Measurements from ENCODE around the gene TRAPPC12. TPM values are rescaled to one million over a fixed set of nuclear protein-coding genes. Genes with fewer than 3 reads are reported as not detected.

The TRAPPC12 gene
- total RNA-seq, 2 experiments from 2014 or later, result 58.7 to 64.6 TPM

DNA sequence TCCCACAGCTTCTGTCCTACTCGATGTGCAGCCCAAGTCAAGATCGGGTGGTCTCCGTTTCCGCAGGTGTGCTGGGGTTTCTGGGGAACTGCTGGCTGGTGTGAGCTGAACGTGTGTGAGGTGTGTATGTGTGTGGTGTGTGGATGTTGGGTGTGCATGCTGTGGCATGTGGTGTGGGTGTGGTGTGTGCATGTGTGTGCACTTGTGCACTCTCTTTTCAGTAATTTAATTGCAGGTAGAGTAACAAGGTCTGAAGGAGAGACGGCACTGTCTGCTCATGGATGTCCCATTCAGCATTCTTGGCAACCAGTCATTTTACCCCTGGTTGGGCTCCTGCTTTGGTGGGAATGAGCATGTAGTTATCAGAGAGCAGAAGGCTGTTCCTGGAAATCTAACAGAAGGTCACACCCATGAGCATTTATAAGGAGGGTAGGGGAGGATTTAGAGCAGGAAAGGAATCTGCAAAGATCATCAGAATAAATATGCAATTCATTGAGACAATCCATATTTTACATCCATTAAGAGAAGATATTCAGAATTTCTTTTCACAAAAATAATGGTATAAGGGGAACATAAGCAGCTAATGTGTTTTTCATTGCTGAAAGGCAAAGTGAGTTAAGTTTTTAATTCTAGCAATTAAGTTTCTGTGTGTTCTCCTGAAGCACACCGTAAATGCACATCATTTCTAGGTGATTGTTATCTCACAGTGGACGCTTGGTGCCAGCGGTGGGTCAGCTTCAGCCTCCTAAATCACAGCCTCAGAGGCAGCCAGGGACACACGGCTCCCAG, 79.1 kb downstream of the TRAPPC12 start:
- Mint-ChIP-seq H3K27ac (no peak overlapping the region), H3K4me1 (peaks cover 9% of the 10 kb centered on the region), H3K9me3 (no peaks in the 10 kb centered on the region), H3K27me3 (no peaks in the 10 kb centered on the region), H3K4me3 (no peak overlapping the region), H3K36me3 (peaks cover 11% of the 10 kb centered on the region)
- no peak for DNase-seq

DNA sequence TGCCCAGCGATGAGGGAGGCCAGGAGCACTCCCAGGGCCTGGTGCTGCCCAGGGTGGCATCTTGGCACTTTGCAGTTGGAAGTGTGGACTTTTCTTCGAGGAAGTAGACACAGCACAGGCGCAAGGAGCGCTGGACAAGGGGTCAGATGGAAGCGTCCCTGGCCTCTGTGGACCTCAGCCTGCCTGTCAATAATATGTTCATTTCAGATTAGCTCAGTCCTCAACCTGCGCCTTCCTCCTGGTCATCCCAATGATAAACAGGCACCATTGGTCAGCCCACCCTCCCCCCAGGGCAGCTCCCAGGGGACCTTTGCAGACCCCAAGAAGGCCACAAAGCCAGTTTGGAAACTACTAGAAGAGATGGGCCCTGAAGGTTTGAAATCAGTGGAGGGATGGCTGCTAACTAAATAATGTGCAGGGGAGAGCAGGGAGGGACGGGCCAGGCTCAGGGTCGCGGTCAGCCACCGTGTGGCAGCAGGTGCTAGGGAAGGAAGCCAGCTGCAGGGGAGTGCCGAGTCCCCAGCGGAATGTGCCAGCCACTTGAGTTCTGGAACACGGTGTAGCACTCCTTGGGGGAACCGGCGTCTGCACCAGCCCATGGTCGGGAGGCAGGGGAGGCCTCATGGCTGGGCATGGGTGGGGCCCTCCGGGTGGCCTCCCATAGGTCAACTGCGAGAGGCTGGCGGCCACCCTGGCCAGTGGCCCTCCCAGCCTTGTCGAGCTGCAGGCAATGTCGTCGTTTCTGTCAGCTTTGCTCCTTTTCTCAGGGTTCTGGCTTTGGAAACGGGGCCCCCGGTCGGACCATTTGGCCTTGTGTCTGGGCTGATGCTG, 79.9 kb downstream of the TRAPPC12 start:
- H3K4me3 Mint-ChIP-seq, result no peak overlapping the region
- DNase-seq, result no peak
- no peaks in the 10 kb centered on the region for H3K27me3 Mint-ChIP-seq
- peaks cover 9% of the 10 kb centered on the region for H3K4me1 Mint-ChIP-seq
- H3K9me3 Mint-ChIP-seq, result no peaks in the 10 kb centered on the region
- peaks cover 11% of the 10 kb centered on the region for H3K36me3 Mint-ChIP-seq
- H3K27ac Mint-ChIP-seq, result no peak overlapping the region

DNA sequence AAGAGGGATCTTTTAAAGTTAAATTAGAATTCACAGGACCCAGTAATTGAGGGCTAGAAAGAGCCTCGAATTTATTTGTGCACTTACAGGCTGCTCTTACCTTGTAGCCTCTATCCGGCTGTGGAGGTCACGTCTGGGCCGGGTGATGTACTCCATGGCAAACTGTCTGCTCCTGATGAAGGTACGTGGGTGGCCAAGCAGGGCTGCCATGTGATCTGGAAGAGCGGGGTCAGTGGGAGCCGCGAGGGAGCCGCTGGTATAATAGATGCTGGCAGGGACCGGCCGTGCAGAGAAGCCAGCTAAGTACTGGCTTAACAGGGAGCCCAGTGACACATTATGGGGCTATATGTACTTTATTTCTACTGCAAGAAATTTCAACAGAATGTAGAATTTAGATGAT, 80.7 kb downstream of the TRAPPC12 start:
- H3K36me3 Mint-ChIP-seq, result peaks cover 11% of the 10 kb centered on the region

DNA sequence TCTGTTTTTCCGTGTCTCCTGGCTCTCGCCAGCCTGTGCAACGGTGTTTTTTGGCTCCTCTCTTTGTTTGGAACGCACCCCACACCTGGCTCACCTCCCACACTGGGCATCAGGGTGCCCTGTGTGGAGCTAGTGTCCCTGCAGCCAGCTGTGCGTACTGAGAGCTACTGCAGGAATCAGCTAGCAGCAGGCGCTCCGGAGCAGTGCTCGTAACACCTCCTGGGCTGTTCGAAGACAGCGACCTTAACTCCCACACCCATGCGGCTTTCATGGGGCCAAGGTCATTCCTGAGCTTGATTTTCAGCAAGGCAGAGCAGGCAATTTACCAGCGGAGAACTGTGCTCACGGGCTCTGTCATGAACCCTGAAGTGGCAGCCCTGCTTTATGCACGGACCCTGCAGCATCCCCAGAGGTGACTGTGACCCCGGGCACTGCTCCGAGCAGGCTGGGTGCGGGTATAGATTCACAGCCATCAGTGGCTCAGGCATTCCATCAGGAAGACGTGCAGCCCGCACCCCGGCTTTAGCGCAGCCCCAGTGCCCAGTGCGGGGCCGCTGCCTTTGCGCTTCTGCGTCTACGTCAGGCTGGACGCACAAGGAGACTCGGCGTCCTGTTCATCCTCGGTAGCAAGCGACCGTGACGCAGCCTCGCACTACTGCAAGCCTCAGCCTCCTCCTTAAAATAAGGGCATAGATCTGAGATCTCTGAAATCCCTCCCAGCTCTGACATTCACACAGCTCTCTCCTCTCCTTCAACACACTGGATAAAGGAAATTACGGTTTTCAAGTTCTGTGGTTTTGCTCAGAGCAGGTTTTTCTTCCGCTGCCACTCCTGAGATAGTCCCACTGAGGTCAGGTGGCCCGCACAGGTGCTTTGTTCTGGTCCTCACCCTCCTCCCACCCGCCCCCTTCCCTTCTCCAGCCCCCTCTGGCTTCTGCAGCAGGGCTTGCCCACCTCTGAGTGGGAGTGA, 81.6 kb downstream of the TRAPPC12 start:
- Mint-ChIP-seq H3K36me3 (peaks cover 7% of the 10 kb centered on the region), H3K4me3 (no peak overlapping the region), H3K9me3 (no peaks in the 10 kb centered on the region), H3K4me1 (peaks cover 9% of the 10 kb centered on the region), H3K27me3 (no peaks in the 10 kb centered on the region), H3K27ac (no peak overlapping the region)
- no peak for DNase-seq

More for the DNA sequence above, 80.7 kb downstream of the TRAPPC12 start:
- Mint-ChIP-seq H3K27ac (no peak overlapping the region), H3K4me1 (peaks cover 9% of the 10 kb centered on the region), H3K9me3 (no peaks in the 10 kb centered on the region), H3K4me3 (no peak overlapping the region), H3K27me3 (no peaks in the 10 kb centered on the region)
- DNase-seq, result no peak

DNA sequence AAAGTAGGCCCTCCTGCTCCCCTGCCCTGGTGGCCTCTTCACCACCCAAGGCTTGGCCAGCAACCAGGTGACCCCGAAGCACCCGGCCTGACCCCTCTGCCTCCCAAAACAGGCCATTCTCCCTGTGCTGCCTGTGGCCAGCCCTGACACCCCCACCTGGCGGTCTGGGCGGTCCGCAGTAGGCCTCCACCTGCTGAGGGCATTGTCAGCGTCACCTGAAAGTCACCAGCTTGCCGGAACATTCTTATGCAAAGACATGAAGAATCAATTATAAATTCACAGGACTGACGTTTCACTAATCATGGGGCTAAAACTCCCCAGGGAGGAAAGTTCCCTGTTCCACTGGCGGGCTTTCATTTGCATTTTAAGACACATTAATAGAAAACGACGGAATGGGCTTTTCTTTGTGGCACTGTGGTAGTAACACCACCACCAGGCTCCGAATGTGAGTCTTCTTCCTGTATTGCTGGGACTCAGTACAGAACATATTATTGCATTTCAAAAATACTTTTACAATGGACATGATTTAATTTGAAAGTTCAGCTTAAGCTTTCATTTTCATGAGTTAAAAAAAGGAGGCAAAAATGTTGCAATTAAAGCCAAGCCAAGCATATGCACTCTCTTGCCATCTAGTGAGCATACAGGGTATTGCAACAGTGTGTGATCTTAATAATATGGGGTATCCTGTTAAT, 82.5 kb downstream of the TRAPPC12 start:
- peaks cover 3% of the 10 kb centered on the region for H3K36me3 Mint-ChIP-seq
- peaks cover 9% of the 10 kb centered on the region for H3K4me1 Mint-ChIP-seq
- H3K4me3 Mint-ChIP-seq, result no peak overlapping the region
- peak; percentile 21 for DNase-seq
- H3K27ac Mint-ChIP-seq, result peak overlapping the region; percentile 84
- H3K9me3 Mint-ChIP-seq, result no peaks in the 10 kb centered on the region
- no peaks in the 10 kb centered on the region for H3K27me3 Mint-ChIP-seq

GRCh38 chr2:3462493-3463104, 83.1 kb downstream of the TRAPPC12 start:
- Mint-ChIP-seq H3K4me3 (no peak overlapping the region), H3K9me3 (no peaks in the 10 kb centered on the region), H3K27me3 (no peaks in the 10 kb centered on the region), H3K4me1 (peaks cover 9% of the 10 kb centered on the region), H3K36me3 (peaks cover 2% of the 10 kb centered on the region), H3K27ac (no peak overlapping the region)
- no peak for DNase-seq

- Mint-ChIP-seq H3K36me3 (peaks cover 8% of the 10 kb centered on the region), H3K4me1 (peaks cover 9% of the 10 kb centered on the region)
- DNase-seq, result no peak
Measured at GRCh38 chr2:3463186-3463835, 83.8 kb downstream of the TRAPPC12 start.

DNA sequence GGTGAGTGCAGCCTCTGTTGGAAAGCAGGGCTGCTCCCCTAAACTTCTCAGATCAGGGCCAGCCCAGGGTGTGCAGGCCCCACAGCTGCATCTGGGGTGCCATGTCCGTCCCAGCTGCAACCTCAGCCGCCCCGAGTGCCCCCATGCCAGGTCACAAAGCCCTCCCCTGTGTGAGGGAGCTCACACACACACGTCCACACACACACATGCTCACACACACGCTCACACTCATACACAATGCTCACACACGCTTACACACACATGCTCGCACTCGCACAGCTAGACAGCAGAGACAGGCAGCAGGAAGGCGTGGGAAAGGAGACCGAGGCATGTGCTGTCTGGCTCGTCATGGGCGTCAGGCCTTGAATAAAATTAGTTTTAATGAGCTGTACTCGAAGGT, 84.5 kb downstream of the TRAPPC12 start:
- no peak overlapping the region for H3K27ac Mint-ChIP-seq
- no peak for DNase-seq
- no peak overlapping the region for H3K4me3 Mint-ChIP-seq
- no peaks in the 10 kb centered on the region for H3K27me3 Mint-ChIP-seq
- H3K4me1 Mint-ChIP-seq, result peaks cover 9% of the 10 kb centered on the region
- H3K9me3 Mint-ChIP-seq, result no peaks in the 10 kb centered on the region
- H3K36me3 Mint-ChIP-seq, result peaks cover 11% of the 10 kb centered on the region

More at GRCh38 chr2:3463186-3463835, 83.8 kb downstream of the TRAPPC12 start:
- no peaks in the 10 kb centered on the region for H3K9me3 Mint-ChIP-seq
- H3K27ac Mint-ChIP-seq, result no peak overlapping the region
- no peaks in the 10 kb centered on the region for H3K27me3 Mint-ChIP-seq
- no peak overlapping the region for H3K4me3 Mint-ChIP-seq

DNA sequence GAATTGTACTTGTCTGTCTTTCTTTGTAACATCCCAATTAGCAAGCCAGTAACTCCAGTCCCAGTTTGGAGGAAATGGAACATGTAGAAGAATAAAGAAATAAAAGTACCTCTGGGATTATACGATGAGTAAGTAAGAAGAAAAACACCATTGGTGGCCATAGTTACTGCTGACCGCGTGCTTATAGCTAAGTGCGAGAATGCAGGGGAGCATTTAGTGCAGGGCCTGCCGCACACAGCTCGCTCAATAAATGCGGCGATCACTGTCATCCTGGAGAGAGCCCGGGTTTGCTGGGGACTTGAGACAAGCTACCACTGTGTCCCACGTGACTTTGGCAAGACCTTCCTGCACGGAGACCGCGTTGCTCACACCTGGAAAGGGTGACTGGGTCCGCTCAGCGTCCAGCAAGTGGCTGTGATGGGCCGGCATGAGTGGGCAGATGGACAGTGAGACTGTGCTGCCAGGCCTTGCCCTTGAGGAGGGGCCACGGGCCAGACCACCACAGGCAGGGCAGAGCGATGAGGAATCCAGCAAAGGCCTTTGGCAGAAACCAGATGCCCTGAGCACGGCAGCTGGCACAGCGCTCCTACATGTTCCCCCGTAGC, 85.0 kb downstream of the TRAPPC12 start:
- no peaks in the 10 kb centered on the region for H3K27me3 Mint-ChIP-seq
- H3K9me3 Mint-ChIP-seq, result no peaks in the 10 kb centered on the region
- no peak overlapping the region for H3K4me3 Mint-ChIP-seq
- H3K27ac Mint-ChIP-seq, result no peak overlapping the region
- no peak for DNase-seq
- peaks cover 11% of the 10 kb centered on the region for H3K36me3 Mint-ChIP-seq
- H3K4me1 Mint-ChIP-seq, result peaks cover 9% of the 10 kb centered on the region

DNA sequence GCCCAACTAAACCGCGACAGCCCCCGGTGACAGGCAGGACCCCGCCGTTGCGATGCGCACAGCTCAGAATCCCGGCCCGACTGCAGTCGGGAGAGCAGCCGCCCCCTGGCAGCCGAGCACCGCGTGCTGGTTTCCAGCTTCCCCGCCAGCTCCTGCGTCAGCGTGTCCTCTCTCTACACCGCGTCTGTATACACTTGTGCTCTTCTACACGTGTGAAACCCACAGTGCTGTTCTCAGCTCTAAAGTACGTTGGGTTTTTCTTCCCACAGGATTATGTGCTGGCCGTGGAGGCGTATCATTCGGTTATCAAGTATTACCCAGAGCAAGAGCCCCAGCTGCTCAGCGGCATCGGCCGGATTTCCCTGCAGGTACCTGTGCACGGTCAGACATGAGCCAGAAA, 85.8 kb downstream of the TRAPPC12 start:
- no peak for DNase-seq
- H3K9me3 Mint-ChIP-seq, result no peaks in the 10 kb centered on the region
- no peak overlapping the region for H3K27ac Mint-ChIP-seq
- peaks cover 9% of the 10 kb centered on the region for H3K4me1 Mint-ChIP-seq
- H3K4me3 Mint-ChIP-seq, result no peak overlapping the region
- H3K27me3 Mint-ChIP-seq, result no peaks in the 10 kb centered on the region
- peaks cover 11% of the 10 kb centered on the region for H3K36me3 Mint-ChIP-seq

DNA sequence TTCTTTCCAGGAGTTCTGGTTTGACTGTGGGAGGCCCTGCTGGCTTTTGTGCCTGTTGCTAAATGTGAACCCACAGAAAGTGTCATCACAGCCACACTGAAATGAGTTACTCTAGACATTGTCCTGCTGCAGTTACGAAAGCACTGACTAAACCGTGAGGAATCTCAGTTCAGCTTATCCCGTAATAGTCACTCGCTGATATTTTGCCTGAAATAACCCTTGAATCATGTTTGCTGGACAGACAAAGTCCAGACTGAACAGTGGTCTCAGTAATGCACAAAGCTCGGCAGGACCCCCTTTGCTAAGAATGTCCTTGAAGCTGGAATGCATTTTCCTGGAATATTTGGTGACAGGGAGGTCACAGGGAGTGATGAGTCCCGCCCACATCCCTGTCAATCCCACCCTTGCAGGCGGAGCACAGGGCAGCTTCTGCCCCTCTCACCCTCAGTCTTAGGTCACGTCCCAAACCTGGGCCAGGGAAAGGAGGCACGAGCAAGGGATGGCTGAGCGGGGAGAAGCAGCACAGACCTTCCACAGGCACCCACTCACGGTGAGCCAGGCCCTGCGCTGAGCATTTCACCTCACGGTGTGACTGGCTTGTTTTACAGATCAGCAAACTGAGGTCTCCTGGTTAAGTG, 86.5 kb downstream of the TRAPPC12 start:
- Mint-ChIP-seq H3K27ac (no peak overlapping the region), H3K4me1 (peaks cover 7% of the 10 kb centered on the region), H3K27me3 (no peaks in the 10 kb centered on the region), H3K36me3 (peaks cover 11% of the 10 kb centered on the region), H3K4me3 (no peak overlapping the region), H3K9me3 (no peaks in the 10 kb centered on the region)
- no peak for DNase-seq

DNA sequence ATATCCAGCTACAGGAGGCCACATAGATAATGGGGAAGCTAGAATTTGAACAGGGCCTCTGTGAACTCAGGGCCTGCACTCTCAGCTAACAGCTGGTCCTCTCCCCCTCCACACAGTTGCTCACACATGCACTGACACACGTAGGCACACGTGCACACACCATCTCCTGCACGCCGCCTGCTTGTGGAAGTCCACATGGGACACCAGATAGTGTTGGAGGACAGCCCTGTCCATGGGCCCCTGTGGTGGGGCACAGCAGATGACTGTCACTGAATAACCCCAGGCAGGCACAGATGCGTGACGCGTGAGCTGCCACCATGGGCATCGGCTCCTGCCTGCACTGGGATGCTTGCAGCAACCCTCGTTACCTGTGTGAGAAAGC, 87.0 kb downstream of the TRAPPC12 start:
- Mint-ChIP-seq H3K4me3 (no peak overlapping the region), H3K36me3 (peaks cover 11% of the 10 kb centered on the region), H3K4me1 (peaks cover 5% of the 10 kb centered on the region), H3K27me3 (no peaks in the 10 kb centered on the region), H3K9me3 (no peaks in the 10 kb centered on the region), H3K27ac (no peak overlapping the region)
- no peak for DNase-seq

DNA sequence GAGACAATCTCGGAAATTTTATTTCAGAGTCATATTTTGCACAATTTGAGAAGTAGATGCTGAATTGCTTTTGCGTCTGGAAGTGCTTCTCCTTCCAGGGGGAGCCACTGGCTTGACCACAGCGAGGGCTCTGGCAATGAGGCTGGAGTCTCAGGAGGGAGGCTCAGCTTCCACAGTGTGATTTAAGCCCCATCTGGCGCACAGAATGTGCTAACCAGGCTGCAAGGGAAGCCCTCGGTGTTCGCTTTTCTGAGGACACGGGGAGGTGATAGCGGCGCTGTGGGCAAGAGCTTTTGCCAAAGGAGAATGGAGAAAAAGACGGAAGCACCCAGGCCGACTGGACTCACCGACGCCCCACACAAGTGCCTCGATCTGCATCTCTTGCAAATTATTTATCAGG, 87.5 kb downstream of the TRAPPC12 start:
- Mint-ChIP-seq H3K4me1 (peaks cover 2% of the 10 kb centered on the region), H3K4me3 (no peak overlapping the region), H3K27ac (no peak overlapping the region), H3K9me3 (no peaks in the 10 kb centered on the region), H3K27me3 (no peaks in the 10 kb centered on the region), H3K36me3 (peaks cover 11% of the 10 kb centered on the region)
- DNase-seq, result no peak

All from activated naive CD8-positive, alpha-beta T cell treated with anti-CD3 and anti-CD28 coated beads for 36 hours (primary cell).